Mesendoderm (in vitro differentiated cells): ENCODE results near the gene PRKAB1.
"Not testable (repeated sequence)": the region's sequence is repeated elsewhere in the genome, so short reads cannot be mapped to it uniquely, and the experiment has no call there.

ENCODE experiments used
- DNase-seq: peaks from one replicate; pipeline ENCODE4 v3.0.0; 2013
- H2AK5ac ChIP-seq: 2 replicates; pipeline ENCODE4 v1.6.1; 2013; ENCODE audit warnings: low read length, inconsistent platforms
- H2BK120ac ChIP-seq: 2 replicates; pipeline ENCODE4 v1.6.1; 2013; ENCODE audit warnings: low read depth, mild to moderate bottlenecking, low read length, moderate library complexity, mixed read lengths
- H2BK15ac ChIP-seq: replicated peaks from 2 replicates; pipeline ENCODE4 v1.6.1; 2013; ENCODE audit warnings: low read depth, mild to moderate bottlenecking, moderate library complexity
- H2BK5ac ChIP-seq: 2 replicates; pipeline ENCODE4 v1.6.1; 2013; ENCODE audit warnings: low read length, inconsistent platforms
- H3K18ac ChIP-seq: 2 replicates; pipeline ENCODE4 v1.6.1; 2013; ENCODE audit warnings: mild to moderate bottlenecking, low read length, mixed read lengths
- H3K23ac ChIP-seq: one replicate; pipeline ENCODE4 v1.6.1; 2013; ENCODE audit warnings: low read length
- H3K27ac ChIP-seq: 2 replicates; pipeline ENCODE4 v1.5.1; 2013; ENCODE audit warnings: low read depth, mild to moderate bottlenecking, inconsistent platforms, low read length, moderate library complexity
- H3K27me3 ChIP-seq: 2 replicates; pipeline ENCODE4 v1.6.1; 2013; ENCODE audit warnings: low read length, control low read depth, mild to moderate bottlenecking, inconsistent platforms; ENCODE audit not compliant: insufficient read depth, poor library complexity
- H3K36me3 ChIP-seq: 2 replicates; pipeline ENCODE4 v1.6.1; 2013; ENCODE audit warnings: low read length, inconsistent platforms; ENCODE audit not compliant: control insufficient read depth, insufficient read depth
- H3K4ac ChIP-seq: one replicate; pipeline ENCODE4 v1.6.1; 2013; ENCODE audit warnings: low read depth, mild to moderate bottlenecking, low read length, moderate library complexity
- H3K4me1 ChIP-seq: 2 replicates; pipeline ENCODE4 v1.6.1; 2013; ENCODE audit warnings: low read depth, low read length, inconsistent platforms; ENCODE audit not compliant: control insufficient read depth
- H3K4me2 ChIP-seq: 2 replicates; pipeline ENCODE4 v1.6.1; 2013; ENCODE audit warnings: low read length
- H3K4me3 ChIP-seq: 2 replicates; pipeline ENCODE4 v1.5.1; 2013; ENCODE audit warnings: mild to moderate bottlenecking, low read length
- H3K56ac ChIP-seq: one replicate; pipeline ENCODE4 v1.6.1; 2013; ENCODE audit warnings: low read length
- H3K79me1 ChIP-seq: 2 replicates; pipeline ENCODE4 v1.6.1; 2013; ENCODE audit warnings: low read length, inconsistent platforms
- H3K79me2 ChIP-seq: 2 replicates; pipeline ENCODE4 v1.6.1; 2013; ENCODE audit warnings: mild to moderate bottlenecking, low read length; ENCODE audit not compliant: control insufficient read depth, insufficient read depth
- H3K9ac ChIP-seq: 2 replicates; pipeline ENCODE4 v1.6.1; 2013; ENCODE audit warnings: low read length, inconsistent platforms
- H4K5ac ChIP-seq: one replicate; pipeline ENCODE4 v1.6.1; 2013; ENCODE audit warnings: low read length
- H4K8ac ChIP-seq: one replicate; pipeline ENCODE4 v1.6.1; 2013; ENCODE audit warnings: low read depth, mild to moderate bottlenecking, control low read depth, low read length, moderate library complexity
- WGBS: extraction: QIAGEN DNeasy Blood & Tissue Kit; methylation state at CpG from one replicate; pipeline ENCODE4 v1.1.7; 2013; ENCODE audit warnings: low lambda C conversion rate, missing lambda C conversion rate; ENCODE audit not compliant: insufficient coverage; ENCODE audit errors: extremely low coverage; 5-methylcytosine and 5-hydroxymethylcytosine counted together

The PRKAB1 gene

DNA sequence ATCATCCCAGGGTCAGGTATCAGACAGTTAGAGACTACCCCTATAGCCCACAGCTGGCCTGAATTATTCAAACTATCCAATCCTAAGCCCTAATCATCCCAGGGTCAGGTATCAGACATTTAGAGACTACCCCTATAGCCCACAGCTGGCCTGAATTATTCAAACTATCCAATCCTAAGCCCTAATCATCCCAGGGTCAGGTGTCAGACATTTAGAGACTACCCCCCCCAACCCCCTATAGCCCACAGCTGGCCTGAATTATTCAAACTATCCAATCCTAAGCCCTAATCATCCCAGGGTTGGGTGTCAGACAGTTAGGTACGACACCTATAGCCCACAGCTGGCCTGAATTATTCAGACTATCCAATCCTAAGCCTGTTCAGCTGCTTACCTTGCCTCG, 10.9 kb upstream of the PRKAB1 start:
- not testable (repeated sequence) for H3K27ac ChIP-seq, H3K4ac ChIP-seq, H3K4me1 ChIP-seq, H3K23ac ChIP-seq, H3K56ac ChIP-seq, DNase-seq, H3K79me2 ChIP-seq, H3K27me3 ChIP-seq, H2BK120ac ChIP-seq, H3K9ac ChIP-seq, H3K36me3 ChIP-seq, H3K4me3 ChIP-seq, H2BK5ac ChIP-seq, H2AK5ac ChIP-seq, H3K79me1 ChIP-seq, H2BK15ac ChIP-seq, H4K8ac ChIP-seq, H4K5ac ChIP-seq, H3K18ac ChIP-seq, H3K4me2 ChIP-seq
- WGBS, result no CpG with 5 or more reads among the region's 2 CpGs

- no CpG with 5 or more reads among the region's 6 CpGs for WGBS
- H3K4me2 ChIP-seq, H3K4ac ChIP-seq, H3K79me1 ChIP-seq, H2BK15ac ChIP-seq, H3K27ac ChIP-seq, H2AK5ac ChIP-seq, H2BK5ac ChIP-seq, H2BK120ac ChIP-seq, H3K18ac ChIP-seq, H4K8ac ChIP-seq, H3K27me3 ChIP-seq, DNase-seq, H3K79me2 ChIP-seq, H3K4me3 ChIP-seq, H3K4me1 ChIP-seq, H3K23ac ChIP-seq, H3K56ac ChIP-seq, H3K9ac ChIP-seq, H3K36me3 ChIP-seq, H4K5ac ChIP-seq: not testable (repeated sequence)
Measured at GRCh38 chr12:119658166-119658565, 9.8 kb upstream of the PRKAB1 start.

DNA sequence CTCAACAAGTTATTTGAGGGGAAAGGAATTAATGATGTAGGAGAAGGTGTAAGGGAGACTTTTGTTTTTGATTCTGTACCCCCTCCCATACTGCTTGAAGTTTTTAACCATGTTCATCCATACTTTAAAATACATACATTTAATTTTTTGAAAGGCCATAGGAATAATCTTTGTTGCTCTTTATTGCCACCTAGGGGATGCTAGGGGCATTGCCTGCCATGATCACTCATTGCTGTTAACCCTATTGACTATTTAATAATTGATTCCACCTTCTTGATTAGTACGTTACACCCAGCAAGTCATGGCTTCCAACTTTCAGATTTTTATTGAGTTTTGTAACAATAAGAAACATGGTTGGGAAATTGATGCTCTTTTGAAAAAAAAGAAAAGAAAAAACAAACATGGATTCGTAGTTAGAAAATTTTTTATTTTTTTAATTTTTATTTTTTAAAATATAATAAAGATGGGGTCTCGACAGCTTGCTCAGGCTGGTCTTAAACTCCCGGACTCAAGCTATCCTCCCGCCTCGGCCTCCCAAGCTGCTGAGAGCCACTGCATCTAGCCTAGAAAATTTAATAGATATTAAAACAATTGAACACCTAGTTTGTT, 8.5 kb upstream of the PRKAB1 start:
- H3K4ac ChIP-seq, result no peak overlapping the region
- H4K5ac ChIP-seq, result no peak overlapping the region
- no peak for DNase-seq
- H2BK120ac ChIP-seq, result no peak overlapping the region
- no peaks in the 10 kb centered on the region for H3K27me3 ChIP-seq
- no peak overlapping the region for H3K9ac ChIP-seq
- WGBS, result 100% methylated on average over 1 of the region's 6 CpGs
- no peak overlapping the region for H3K23ac ChIP-seq
- no peak overlapping the region for H2BK5ac ChIP-seq
- no peaks in the 10 kb centered on the region for H3K79me2 ChIP-seq
- no peak overlapping the region for H3K27ac ChIP-seq
- H2AK5ac ChIP-seq, result no peak overlapping the region
- no peak overlapping the region for H4K8ac ChIP-seq
- H2BK15ac ChIP-seq, result no peak overlapping the region
- no peaks in the 10 kb centered on the region for H3K4me1 ChIP-seq
- H3K4me2 ChIP-seq, result no peak overlapping the region
- no peaks in the 10 kb centered on the region for H3K79me1 ChIP-seq
- H3K56ac ChIP-seq, result no peak overlapping the region
- no peak overlapping the region for H3K18ac ChIP-seq
- H3K4me3 ChIP-seq, result no peak overlapping the region
- no peaks in the 10 kb centered on the region for H3K36me3 ChIP-seq

DNA sequence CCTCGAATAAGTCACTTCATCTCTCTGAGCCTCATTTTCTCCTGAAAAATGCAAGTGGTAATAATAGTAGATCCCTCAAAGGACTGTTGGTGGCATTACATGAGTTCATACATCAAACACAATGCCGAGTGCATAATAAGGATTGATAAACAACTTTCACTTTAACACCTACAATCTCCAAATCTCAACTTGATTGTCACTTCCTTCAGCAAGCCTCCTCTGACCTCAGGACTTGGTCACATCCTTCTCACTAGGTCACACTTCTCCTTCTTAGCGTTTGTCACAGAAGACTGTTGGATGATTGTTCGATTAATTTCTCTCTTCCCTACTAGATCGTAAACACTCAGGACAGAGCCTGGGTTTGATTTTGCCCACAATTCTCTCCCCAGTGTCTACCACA, 7.9 kb upstream of the PRKAB1 start:
- no peak overlapping the region for H4K8ac ChIP-seq
- H3K4ac ChIP-seq, result no peak overlapping the region
- H3K27me3 ChIP-seq, result no peaks in the 10 kb centered on the region
- no peak overlapping the region for H2AK5ac ChIP-seq
- H2BK120ac ChIP-seq, result no peak overlapping the region
- no peaks in the 10 kb centered on the region for H3K79me1 ChIP-seq
- no peak overlapping the region for H2BK5ac ChIP-seq
- WGBS, result no CpG with 5 or more reads among the region's 5 CpGs
- no peaks in the 10 kb centered on the region for H3K79me2 ChIP-seq
- no peak overlapping the region for H3K9ac ChIP-seq
- H3K56ac ChIP-seq, result no peak overlapping the region
- no peaks in the 10 kb centered on the region for H3K4me1 ChIP-seq
- no peak overlapping the region for H4K5ac ChIP-seq
- no peak overlapping the region for H3K4me2 ChIP-seq
- no peak overlapping the region for H3K18ac ChIP-seq
- no peak overlapping the region for H2BK15ac ChIP-seq
- no peaks in the 10 kb centered on the region for H3K36me3 ChIP-seq
- no peak overlapping the region for H3K23ac ChIP-seq
- no peak overlapping the region for H3K27ac ChIP-seq
- no peak overlapping the region for H3K4me3 ChIP-seq
- peak; percentile 28 for DNase-seq

DNA sequence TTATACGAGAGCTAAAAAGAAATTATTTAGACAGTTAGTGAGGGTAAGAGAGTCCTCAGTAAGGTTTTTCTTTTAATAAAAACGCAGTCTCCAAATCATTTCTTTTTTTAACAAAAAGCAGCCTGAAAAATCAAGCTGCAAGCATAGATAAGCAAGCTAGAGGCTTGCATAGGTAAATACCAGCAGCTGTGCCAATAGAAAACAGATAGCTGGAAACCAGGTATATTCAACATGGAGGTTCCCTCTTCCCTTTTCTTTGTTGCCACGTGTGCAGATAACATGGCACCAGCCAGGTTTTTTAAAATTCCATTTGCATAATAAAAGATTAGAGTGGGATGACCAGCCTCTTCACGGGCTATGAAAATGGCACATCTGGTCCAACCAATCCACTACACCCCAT, 6.1 kb upstream of the PRKAB1 start:
- Histone ChIP-seq H2BK15ac (no peak overlapping the region), H3K4ac (no peak overlapping the region), H3K4me3 (no peak overlapping the region), H3K18ac (no peak overlapping the region), H3K56ac (no peak overlapping the region), H3K27me3 (no peaks in the 10 kb centered on the region), H3K36me3 (no peaks in the 10 kb centered on the region), H3K9ac (no peak overlapping the region), H4K5ac (no peak overlapping the region), H3K23ac (no peak overlapping the region), H2AK5ac (no peak overlapping the region), H2BK120ac (no peak overlapping the region), H4K8ac (no peak overlapping the region), H2BK5ac (no peak overlapping the region), H3K4me1 (no peaks in the 10 kb centered on the region), H3K4me2 (no peak overlapping the region), H3K79me2 (no peaks in the 10 kb centered on the region), H3K27ac (no peak overlapping the region), H3K79me1 (no peaks in the 10 kb centered on the region)
- WGBS, result no CpG with 5 or more reads among the region's 4 CpGs
- DNase-seq, result no peak

DNA sequence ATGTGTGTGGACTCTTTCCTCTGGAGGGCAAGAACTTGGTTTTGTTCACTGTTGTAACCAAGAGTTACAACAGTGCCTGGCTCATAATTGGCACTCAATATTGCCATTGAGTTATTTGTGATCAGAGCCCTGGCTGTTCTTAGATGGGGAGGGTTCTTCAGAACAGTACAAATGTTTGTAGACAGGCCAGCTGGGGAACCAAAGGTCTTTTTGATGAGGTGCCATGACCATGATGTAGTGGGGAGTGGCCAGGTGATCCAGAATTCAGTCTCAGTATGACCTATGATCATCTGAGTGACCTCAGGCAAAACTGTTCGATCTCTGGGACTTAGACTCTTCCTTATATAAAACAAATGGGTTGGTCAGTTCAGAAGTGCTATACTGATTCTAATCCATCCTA, 3.3 kb upstream of the PRKAB1 start:
- Histone ChIP-seq H3K9ac (no peak overlapping the region), H2BK5ac (no peak overlapping the region), H3K18ac (no peak overlapping the region), H3K79me1 (peaks cover 4% of the 10 kb centered on the region), H4K8ac (no peak overlapping the region), H3K4ac (no peak overlapping the region), H3K4me1 (no peaks in the 10 kb centered on the region), H3K56ac (no peak overlapping the region), H3K4me3 (no peak overlapping the region), H3K4me2 (no peak overlapping the region), H2AK5ac (no peak overlapping the region), H3K27me3 (no peaks in the 10 kb centered on the region), H3K27ac (peak overlapping the region; percentile 12), H2BK120ac (no peak overlapping the region), H3K79me2 (peaks cover 6% of the 10 kb centered on the region), H2BK15ac (no peak overlapping the region), H3K36me3 (no peaks in the 10 kb centered on the region), H3K23ac (no peak overlapping the region), H4K5ac (no peak overlapping the region)
- WGBS, result no CpG with 5 or more reads among the region's 1 CpG
- DNase-seq, result no peak
